Activated CD8-positive, alpha-beta memory T cell treated with anti-CD3 and anti-CD28 coated beads, Interleukin-2, amount 50 U/mL, for 24 hours (primary cell): ENCODE data around the gene DNAH8.
"Not testable (repeated sequence)": the region's sequence is repeated elsewhere in the genome, so short reads cannot be mapped to it uniquely, and the experiment has no call there.

Experiments used
- DNase-seq: peaks from one replicate; pipeline ENCODE4 v3.0.0-alpha.2; 2020; ENCODE audit errors: extremely low read depth

The DNAH8 gene

GRCh38 chr6:38843798-38844197 lies 128.7 kb downstream of the DNAH8 start:
- DNase-seq = no peak

GRCh38 chr6:38845931-38846330 lies 130.8 kb downstream of the DNAH8 start:
- no peak for DNase-seq

GRCh38 chr6:38846361-38846760 lies 131.2 kb downstream of the DNAH8 start:
- no peak for DNase-seq

- no peak for DNase-seq
These were observed 131.7 kb downstream of the DNAH8 start for GRCh38 chr6:38846844-38847243.

- DNase-seq = no peak
These were observed 132.4 kb downstream of the DNAH8 start for GRCh38 chr6:38847497-38847896.

- DNase-seq = no peak
These were observed 133.6 kb downstream of the DNAH8 start for GRCh38 chr6:38848760-38849159.

GRCh38 chr6:38852215-38852614 lies 137.1 kb downstream of the DNAH8 start:
- DNase-seq = no peak

GRCh38 chr6:38853236-38853635 lies 138.1 kb downstream of the DNAH8 start:
- no peak for DNase-seq

- DNase-seq = no peak
These were observed 141.4 kb downstream of the DNAH8 start for GRCh38 chr6:38856492-38856891.

- DNase-seq = no peak
These were observed 142.7 kb downstream of the DNAH8 start for GRCh38 chr6:38857815-38858214.

GRCh38 chr6:38860041-38860440 lies 144.9 kb downstream of the DNAH8 start:
- DNase-seq = no peak

GRCh38 chr6:38861926-38862401 lies 146.9 kb downstream of the DNAH8 start:
- no peak for DNase-seq

- DNase-seq = no peak
These were observed 150.5 kb downstream of the DNAH8 start for GRCh38 chr6:38865521-38866174.

GRCh38 chr6:38867726-38868125 lies 152.6 kb downstream of the DNAH8 start:
- DNase-seq = no peak

GRCh38 chr6:38871741-38872568 lies 156.8 kb downstream of the DNAH8 start:
- peak; percentile 20 for DNase-seq

GRCh38 chr6:38873001-38873400 lies 157.9 kb downstream of the DNAH8 start:
- no peak for DNase-seq

- not testable (repeated sequence) for DNase-seq
These were observed 158.7 kb downstream of the DNAH8 start for GRCh38 chr6:38873816-38874215.

GRCh38 chr6:38876475-38876874 lies 161.4 kb downstream of the DNAH8 start:
- no peak for DNase-seq

- DNase-seq = no peak
These were observed 162.6 kb downstream of the DNAH8 start for GRCh38 chr6:38877721-38878120.

- no peak for DNase-seq
These were observed 167.0 kb downstream of the DNAH8 start for GRCh38 chr6:38882157-38882556.

GRCh38 chr6:38897507-38897906 lies 182.4 kb downstream of the DNAH8 start:
- no peak for DNase-seq

GRCh38 chr6:38901802-38902522 lies 186.9 kb downstream of the DNAH8 start:
- no peak for DNase-seq

- DNase-seq = no peak
These were observed 191.5 kb downstream of the DNAH8 start for GRCh38 chr6:38906582-38906981.
